A673 (cell line): ENCODE results near the gene RAB4A.

ENCODE experiments used
- CTCF ChIP-seq: fragments of 300-800, 200-600 bp; sonication (generic); conservative IDR thresholded peaks from 2 replicates; pipeline ENCODE4 v1.5.1; 2017; ENCODE audit warnings: low read depth, mild to moderate bottlenecking, antibody characterized with exemption, low read length, moderate library complexity, mixed read lengths
- EZH2 ChIP-seq: fragments of 200-600 bp; sonication (generic); IDR thresholded peaks from 2 replicates; pipeline ENCODE4 v1.6.1; 2017; ENCODE audit warnings: borderline replicate concordance, low read depth, mild to moderate bottlenecking, mixed read lengths, antibody characterized with exemption, low read length; ENCODE audit not compliant: poor library complexity, severe bottlenecking

GRCh38 chr1:229222081-229222480, 48.8 kb upstream of the RAB4A start:
- TF ChIP-seq CTCF, result no peak
- no peak for TF ChIP-seq EZH2
